ENCODE results near the gene MDP1.

Gene MDP1

GRCh38 chr14:24253936-24254335, 38.1 kb upstream of the MDP1 start:
- no peaks in the 10 kb centered on the region for H3K9me3 ChIP-seq
- TF ChIP-seq CTCF (IDR thresholded peaks at IDR 0.05), result no peak
- H3K4me1 ChIP-seq (ENCODE audit: control insufficient read depth in 1 of 2, insufficient read depth in 1 of 2, low read depth in 1 of 2, low read length in 1 of 2), result no peaks in the 10 kb centered on the region
- H3K27me3 ChIP-seq, result no peaks in the 10 kb centered on the region
- no peak overlapping the region for H3K27ac ChIP-seq
- peaks cover 36% of the 10 kb centered on the region for H3K36me3 ChIP-seq
- no peak overlapping the region for H3K4me3 ChIP-seq (ENCODE audit: low read depth in 1 of 2, low read length in 1 of 2)

- H3K27me3 ChIP-seq, result no peaks in the 10 kb centered on the region
- no peak for TF ChIP-seq CTCF (IDR thresholded peaks at IDR 0.05)
- no peaks in the 10 kb centered on the region for H3K9me3 ChIP-seq
Measured at GRCh38 chr14:24252289-24253124, 36.6 kb upstream of the MDP1 start.

GRCh38 chr14:24251880-24252288, 36.0 kb upstream of the MDP1 start:
- no peaks in the 10 kb centered on the region for H3K9me3 ChIP-seq
- H3K36me3 ChIP-seq, result peaks cover 28% of the 10 kb centered on the region
- TF ChIP-seq CTCF (IDR thresholded peaks at IDR 0.05), result no peak
- no peak overlapping the region for H3K27ac ChIP-seq
- H3K4me3 ChIP-seq (ENCODE audit: low read depth in 1 of 2, low read length in 1 of 2), result no peak overlapping the region
- H3K4me1 ChIP-seq (ENCODE audit: control insufficient read depth in 1 of 2, insufficient read depth in 1 of 2, low read depth in 1 of 2, low read length in 1 of 2), result no peaks in the 10 kb centered on the region
- no peaks in the 10 kb centered on the region for H3K27me3 ChIP-seq

More at GRCh38 chr14:24252289-24253124, 36.6 kb upstream of the MDP1 start:
- H3K36me3 ChIP-seq, result peaks cover 28% of the 10 kb centered on the region
- H3K27ac ChIP-seq, result no peak overlapping the region
- H3K4me3 ChIP-seq (ENCODE audit: low read depth in 1 of 2, low read length in 1 of 2), result no peak overlapping the region
- H3K4me1 ChIP-seq (ENCODE audit: control insufficient read depth in 1 of 2, insufficient read depth in 1 of 2, low read depth in 1 of 2, low read length in 1 of 2), result no peaks in the 10 kb centered on the region

GRCh38 chr14:24250354-24250753, 34.5 kb upstream of the MDP1 start:
- Histone ChIP-seq H3K4me3 (ENCODE audit: low read depth in 1 of 2, low read length in 1 of 2) (no peak overlapping the region), H3K27me3 (no peaks in the 10 kb centered on the region), H3K9me3 (no peaks in the 10 kb centered on the region), H3K36me3 (peaks cover 27% of the 10 kb centered on the region), H3K27ac (no peak overlapping the region), H3K4me1 (ENCODE audit: control insufficient read depth in 1 of 2, insufficient read depth in 1 of 2, low read depth in 1 of 2, low read length in 1 of 2) (no peaks in the 10 kb centered on the region)
- TF ChIP-seq CTCF (IDR thresholded peaks at IDR 0.05), result no peak

GRCh38 chr14:24249230-24250021, 33.6 kb upstream of the MDP1 start:
- no peaks in the 10 kb centered on the region for H3K9me3 ChIP-seq
- no peak overlapping the region for H3K27ac ChIP-seq
- H3K27me3 ChIP-seq, result no peaks in the 10 kb centered on the region
- no peaks in the 10 kb centered on the region for H3K4me1 ChIP-seq (ENCODE audit: control insufficient read depth in 1 of 2, insufficient read depth in 1 of 2, low read depth in 1 of 2, low read length in 1 of 2)
- peaks cover 18% of the 10 kb centered on the region for H3K36me3 ChIP-seq
- H3K4me3 ChIP-seq (ENCODE audit: low read depth in 1 of 2, low read length in 1 of 2), result no peak overlapping the region
- no peak for TF ChIP-seq CTCF (IDR thresholded peaks at IDR 0.05)

Data from neutrophil (primary cell).